GM12891 (cell line): ENCODE data around the gene SPTLC1.

ENCODE experiments used
- POLR2A ChIP-seq: IDR thresholded peaks from 2 replicates; pipeline ENCODE4 v1.6.1; 2011; ENCODE audit warnings: low read depth, low read length, control low read depth
- POLR2AphosphoS5 ChIP-seq: IDR thresholded peaks from 2 replicates; pipeline ENCODE4 v1.6.1; 2011; ENCODE audit warnings: low read depth, low read length, control low read depth
- SPI1 ChIP-seq: IDR thresholded peaks from 2 replicates; pipeline ENCODE4 v1.6.1; 2011; ENCODE audit warnings: low read depth, low read length, control low read depth

- TF ChIP-seq POLR2A (no peak), POLR2AphosphoS5 (no peak), SPI1 (no peak)
Observed at GRCh38 chr9:92138157-92138959, 23.1 kb upstream of the SPTLC1 start.
